ENCODE results near the gene FBXO28.

Gene FBXO28

GRCh38 chr1:224160171-224160682 lies 46.3 kb downstream of the FBXO28 start:
- no peak for DNase-seq

DNA sequence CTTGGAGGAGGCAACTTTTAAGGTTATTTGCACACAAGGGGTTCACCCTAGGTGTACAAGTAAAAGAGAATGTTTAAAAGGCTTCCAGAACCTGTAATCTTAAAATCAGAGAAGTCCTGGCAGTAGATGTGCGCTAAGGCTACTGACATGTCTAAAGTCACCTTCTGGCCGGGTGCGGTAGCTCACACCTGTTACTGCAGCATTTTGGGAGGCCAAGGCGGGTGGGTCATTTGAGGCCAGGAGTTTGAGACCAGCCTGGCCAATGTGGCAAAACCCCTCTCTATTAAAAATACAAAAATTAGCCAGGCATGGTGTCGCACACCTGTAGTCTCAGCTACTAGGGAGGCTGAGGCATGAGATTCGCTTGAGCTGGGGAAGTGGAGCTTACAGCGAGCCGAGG lies 48.9 kb downstream of the FBXO28 start:
- DNase-seq: no peak

GRCh38 chr1:224163311-224163710 lies 49.4 kb downstream of the FBXO28 start:
- no peak for DNase-seq

- DNase-seq: no peak
Observed at GRCh38 chr1:224168859-224169380, 55.0 kb downstream of the FBXO28 start.

DNA sequence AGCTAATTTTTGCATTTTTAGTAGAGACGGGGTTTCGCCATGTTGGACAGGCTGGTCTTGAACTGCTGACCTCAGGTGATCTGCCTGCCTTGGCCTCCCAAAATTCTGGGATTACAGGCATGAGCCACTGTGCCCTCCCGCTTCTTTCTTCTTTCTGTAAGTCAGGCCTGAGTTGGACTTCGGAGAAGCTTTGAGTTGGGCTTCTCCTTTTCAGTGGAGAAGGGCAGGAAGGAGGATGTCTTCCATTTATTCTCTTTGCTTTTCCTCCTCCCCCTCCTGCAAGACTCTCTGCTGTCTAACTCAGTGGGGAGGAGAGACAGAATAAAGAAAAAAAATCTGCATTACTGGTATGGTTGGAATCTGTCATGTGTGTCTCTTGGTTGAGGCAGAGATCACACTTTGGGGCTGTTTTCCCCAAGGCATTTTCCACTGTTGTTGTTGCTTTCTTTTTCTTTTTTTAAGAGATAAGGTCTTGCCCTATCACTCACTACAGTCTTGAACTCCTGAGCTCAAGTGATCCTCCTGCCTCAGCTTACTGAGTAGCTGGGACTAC lies 55.9 kb downstream of the FBXO28 start:
- DNase-seq: no peak

GRCh38 chr1:224170343-224170742 lies 56.4 kb downstream of the FBXO28 start:
- DNase-seq: no peak

DNA sequence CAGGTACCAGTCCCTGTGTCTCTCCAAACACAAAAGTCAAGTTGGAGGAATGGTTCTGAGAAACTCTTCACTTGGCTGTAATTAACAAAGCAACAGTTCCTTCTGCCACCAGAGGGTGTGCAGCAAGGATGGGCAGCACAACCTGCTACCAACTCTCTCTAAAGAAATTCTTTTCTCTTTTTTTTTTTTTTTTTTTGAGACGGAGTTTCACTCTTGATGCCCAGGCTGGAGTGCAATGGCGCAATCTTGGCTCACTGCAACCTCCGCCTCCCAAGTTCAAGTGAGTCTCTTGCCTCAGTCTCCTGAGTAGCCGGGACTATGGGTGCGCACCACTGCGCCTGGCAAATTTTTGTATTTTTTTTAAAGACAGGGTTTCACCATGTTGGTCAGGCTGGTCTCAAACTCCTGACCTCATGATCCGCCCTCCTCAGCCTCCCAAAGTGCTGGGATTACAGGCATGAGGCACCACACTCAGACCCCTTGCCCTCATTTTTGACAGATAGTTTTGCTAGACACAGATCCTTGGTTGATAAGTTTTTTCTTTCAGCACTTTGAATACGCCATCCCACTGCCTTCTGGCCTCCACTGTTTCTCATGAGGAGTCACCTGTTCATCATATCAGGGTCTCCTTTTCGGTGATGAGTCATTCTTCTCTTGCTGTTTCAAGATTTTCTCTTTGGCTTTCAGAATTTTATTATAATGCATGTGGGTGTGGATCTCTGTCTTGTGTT lies 57.0 kb downstream of the FBXO28 start:
- peak in 1 of 2 experiments; percentile 22 for DNase-seq

GRCh38 chr1:224172229-224172628 lies 58.3 kb downstream of the FBXO28 start:
- DNase-seq: no peak

GRCh38 chr1:224173523-224173922 lies 59.6 kb downstream of the FBXO28 start:
- DNase-seq: no peak

- no peak for DNase-seq
Observed at GRCh38 chr1:224175617-224176016, 61.7 kb downstream of the FBXO28 start.

- no peak for DNase-seq
Observed at GRCh38 chr1:224177356-224177999, 63.6 kb downstream of the FBXO28 start.

GRCh38 chr1:224178894-224179293 lies 65.0 kb downstream of the FBXO28 start:
- DNase-seq: no peak

GRCh38 chr1:224180783-224181452 lies 67.0 kb downstream of the FBXO28 start:
- DNase-seq: no peak

GRCh38 chr1:224181453-224181810 lies 67.5 kb downstream of the FBXO28 start:
- no peak for DNase-seq

GRCh38 chr1:224182057-224182865 lies 68.3 kb downstream of the FBXO28 start:
- peak; percentile 15 to 41 for DNase-seq

DNA sequence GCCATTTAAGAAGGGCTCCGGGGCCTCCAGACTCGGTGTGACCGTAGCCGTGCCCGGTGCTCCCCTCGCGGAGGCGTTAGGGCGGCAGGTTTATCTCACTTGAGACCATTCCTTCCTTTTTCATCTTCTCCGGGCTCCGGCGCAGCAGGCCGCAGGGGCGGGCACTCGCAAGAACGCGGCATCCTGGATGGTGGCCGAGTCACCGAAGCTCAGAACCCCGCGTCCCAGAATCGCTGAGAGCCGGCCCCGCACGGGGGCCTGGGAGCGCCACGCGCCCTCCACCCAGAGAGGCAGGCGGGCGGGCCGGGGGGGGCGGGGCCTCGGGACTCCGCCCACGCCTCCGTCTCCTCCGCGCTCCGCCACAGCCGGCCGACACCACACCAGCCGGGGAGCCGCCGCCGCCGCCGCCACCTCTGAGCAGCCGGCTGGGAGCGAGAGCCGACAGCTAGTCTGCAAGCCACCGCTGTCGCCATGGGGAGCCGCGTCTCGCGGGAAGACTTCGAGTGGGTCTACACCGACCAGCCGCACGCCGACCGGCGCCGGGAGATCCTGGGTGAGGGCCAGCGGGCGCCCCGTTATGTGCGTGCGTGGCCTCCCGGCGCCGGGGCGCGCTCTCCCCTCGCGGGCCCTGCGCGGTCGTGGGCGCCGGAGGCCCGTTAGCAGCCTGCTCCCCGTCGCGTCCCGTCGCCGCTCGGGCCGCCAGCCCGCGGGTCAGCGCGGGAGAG lies 69.1 kb downstream of the FBXO28 start, which contains the start of gene DEGS1:
DEGS1 (plus strand) TSS at position 375 of the 725 bp plus-strand sequence; CDS start at position 472, 97 bp downstream.
- DNase-seq: peak; percentile 75 to 77

- DNase-seq: peak; percentile 57 to 63
Observed at GRCh38 chr1:224183591-224184312, 69.8 kb downstream of the FBXO28 start.

DNA sequence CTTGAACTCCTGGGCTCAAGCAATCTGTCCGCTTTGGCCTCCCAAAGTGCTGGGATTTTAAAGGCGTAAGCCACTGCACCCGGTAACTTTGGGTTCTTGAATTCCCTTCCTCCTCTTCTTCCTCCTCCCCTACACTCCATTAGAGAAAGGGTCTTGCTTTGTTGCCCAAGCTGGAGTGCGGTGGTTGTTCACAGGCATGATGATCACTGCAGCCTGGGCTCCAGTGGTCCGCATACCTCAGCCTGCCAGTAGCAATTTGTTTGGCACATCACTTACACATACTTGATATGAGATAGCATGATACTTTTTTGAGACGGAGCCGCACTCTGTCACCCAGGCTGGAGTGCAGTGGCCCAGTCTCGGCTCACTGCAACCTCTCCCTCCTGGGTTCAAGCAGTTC lies 71.3 kb downstream of the FBXO28 start:
- no peak for DNase-seq

GRCh38 chr1:224188286-224188685 lies 74.4 kb downstream of the FBXO28 start:
- DNase-seq: no peak

GRCh38 chr1:224189561-224189960 lies 75.7 kb downstream of the FBXO28 start:
- no peak for DNase-seq
